Ovary (tissue), 3 donors: ENCODE data around the gene ZBTB33.

Experiments
- EP300 ChIP-seq: sonication (generic); formaldehyde crosslinking; IDR thresholded peaks from one replicate; pipeline ENCODE4 v1.6.1; 2017; ENCODE audit warnings: antibody characterized with exemption
- POLR2A ChIP-seq: fragments of 450-650 bp; IDR thresholded peaks from one replicate; pipeline ENCODE4 v1.6.1; 2017; ENCODE audit warnings: antibody characterized with exemption, mild to moderate bottlenecking, moderate library complexity
- TF ChIP-seq, protein P1 (sequence below), 3 donors: fragments of 450-650 bp in 2 of 3; fragments of 200-600 bp in 1 of 3; IDR thresholded peaks; one replicate each; pipeline versions ENCODE4 v1.5.1 to v1.8.0; 2016 to 2022; ENCODE audit warnings: antibody characterized with exemption in 3 of 3, mild to moderate bottlenecking in 1 of 3
- donor health status: DM: no; HTN: no; CAD: no.

DNA sequence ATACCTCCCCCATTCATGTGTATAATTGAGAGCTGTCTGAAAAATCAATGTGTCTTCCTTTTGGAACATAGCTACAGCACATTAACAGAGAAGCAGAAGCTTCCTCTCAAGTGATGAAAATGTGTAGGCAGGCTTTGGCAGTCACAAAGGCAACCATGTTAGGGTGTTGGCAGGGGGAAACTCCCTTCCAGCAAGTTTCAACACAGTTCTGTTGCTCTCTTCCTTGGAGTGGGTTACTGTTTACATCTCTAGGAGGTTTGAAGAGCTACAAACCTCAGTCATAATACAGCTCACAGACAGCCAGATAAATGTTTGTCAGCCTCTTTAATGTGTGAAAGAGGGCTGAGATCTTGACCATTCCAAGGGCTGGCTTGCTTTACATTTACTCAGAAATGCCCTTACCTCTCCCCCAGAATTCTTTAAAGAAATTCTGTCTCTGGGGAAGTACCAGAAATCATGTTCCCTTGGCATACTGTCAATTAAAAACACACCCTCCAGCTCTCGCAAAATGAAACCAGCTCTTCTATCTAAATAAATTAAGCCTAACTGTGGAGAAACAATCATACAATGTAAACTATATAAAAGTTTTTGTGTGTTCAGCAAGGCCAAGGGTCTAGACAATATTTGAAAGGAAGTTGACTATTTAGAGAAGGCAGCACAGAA, 18.9 kb downstream of the ZBTB33 start:
- TF ChIP-seq, protein P1, sequence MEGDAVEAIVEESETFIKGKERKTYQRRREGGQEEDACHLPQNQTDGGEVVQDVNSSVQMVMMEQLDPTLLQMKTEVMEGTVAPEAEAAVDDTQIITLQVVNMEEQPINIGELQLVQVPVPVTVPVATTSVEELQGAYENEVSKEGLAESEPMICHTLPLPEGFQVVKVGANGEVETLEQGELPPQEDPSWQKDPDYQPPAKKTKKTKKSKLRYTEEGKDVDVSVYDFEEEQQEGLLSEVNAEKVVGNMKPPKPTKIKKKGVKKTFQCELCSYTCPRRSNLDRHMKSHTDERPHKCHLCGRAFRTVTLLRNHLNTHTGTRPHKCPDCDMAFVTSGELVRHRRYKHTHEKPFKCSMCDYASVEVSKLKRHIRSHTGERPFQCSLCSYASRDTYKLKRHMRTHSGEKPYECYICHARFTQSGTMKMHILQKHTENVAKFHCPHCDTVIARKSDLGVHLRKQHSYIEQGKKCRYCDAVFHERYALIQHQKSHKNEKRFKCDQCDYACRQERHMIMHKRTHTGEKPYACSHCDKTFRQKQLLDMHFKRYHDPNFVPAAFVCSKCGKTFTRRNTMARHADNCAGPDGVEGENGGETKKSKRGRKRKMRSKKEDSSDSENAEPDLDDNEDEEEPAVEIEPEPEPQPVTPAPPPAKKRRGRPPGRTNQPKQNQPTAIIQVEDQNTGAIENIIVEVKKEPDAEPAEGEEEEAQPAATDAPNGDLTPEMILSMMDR (IDR thresholded peaks at IDR 0.05): no peak
- TF ChIP-seq POLR2A: no peak
- TF ChIP-seq EP300: no peak
